ENCODE data around the gene CADPS. TPM values are rescaled to one million over a fixed set of nuclear protein-coding genes. Genes with fewer than 3 reads are reported as not detected.
A peak's percentile ranks its signal among the peaks of the same experiment; 100 is the strongest.

CADPS gene
- polyA plus RNA-seq, 1 of the 3 experiments (the other 2 are of a cell fraction), result 5.8 TPM

GRCh38 chr3:62567097-62568021, 307.9 kb downstream of the CADPS start (continued):
- TF ChIP-seq CTCF (IDR thresholded peaks at IDR 0.05), result no peak
- peak; percentile 62 for TF ChIP-seq NFIC (IDR thresholded peaks at IDR 0.05; ENCODE audit: borderline replicate concordance)
- TF ChIP-seq JUND (IDR thresholded peaks at IDR 0.05), result peak; percentile 27; the same call in 1 of the 2 replicates
- no peak for TF ChIP-seq FOXM1 (IDR thresholded peaks at IDR 0.05; ENCODE audit: low read depth)
- TF ChIP-seq FOSL2 (IDR thresholded peaks at IDR 0.05; ENCODE audit: borderline replicate concordance, low read depth), result peak; percentile 62
- TF ChIP-seq SIN3A (IDR thresholded peaks at IDR 0.05; ENCODE audit: borderline replicate concordance, low read depth, low read length), result no peak
- no peak for TF ChIP-seq SMC3 (IDR thresholded peaks at IDR 0.05; ENCODE audit: low read depth, low read length)
- TF ChIP-seq RXRA (IDR thresholded peaks at IDR 0.05; ENCODE audit: borderline replicate concordance, low read depth), result no peak
- no peak for TF ChIP-seq ZBTB33 (IDR thresholded peaks at IDR 0.05; ENCODE audit: borderline replicate concordance, low read depth)
- TF ChIP-seq REST (IDR thresholded peaks at IDR 0.05; ENCODE audit: low read depth, low read length), result no peak

- 90% methylated on average over 6 of the region's 6 CpGs for WGBS (ENCODE audit: low lambda C conversion rate)
- Histone ChIP-seq H3K9me2 (no peaks in the 10 kb centered on the region), H3K4me1 (ENCODE audit: control insufficient read depth in 1 of 2, insufficient read depth in 2 of 2, low read depth in 1 of 2, low read length in 1 of 2) (peaks cover 5 to 15% of the 10 kb centered on the region in 2 experiments), H3F3A (replicated peaks; ENCODE audit: insufficient read depth) (peaks cover 14% of the 10 kb centered on the region), H3K36me3 (replicated peaks in 1 of 2; ENCODE audit: control insufficient read depth in 1 of 2, insufficient read depth in 2 of 2, low read length in 1 of 2) (no peaks in the 10 kb centered on the region), H4K20me1 (ENCODE audit: insufficient read depth) (no peaks in the 10 kb centered on the region), H3K27me3 (ENCODE audit: insufficient read depth) (no peaks in the 10 kb centered on the region), H3K79me2 (ENCODE audit: insufficient read depth) (no peaks in the 10 kb centered on the region), H3K4me2 (no peak overlapping the region), H3K9me3 (no peaks in the 10 kb centered on the region), H3K9ac (no peak overlapping the region), H3K4me3 (ENCODE audit: low read depth in 2 of 2, low read length in 1 of 2) (no peak overlapping the region), H2AFZ (ENCODE audit: low read depth) (no peak overlapping the region), H3K27ac (ENCODE audit: low read depth in 2 of 2, low read length in 1 of 2) (no peak overlapping the region)
- DNase-seq, result no peak
- POLR2A ChIA-PET, result no interaction called here
- CTCF ChIA-PET, result interaction anchor here (0.6 kb wide), 1 partner anchor 8 kb away, joined by 3 read pairs; no protein-coding TSS in a partner anchor
- TF ChIP-seq TCF12 (IDR thresholded peaks at IDR 0.05) (no peak), CTCF (IDR thresholded peaks at IDR 0.05) (no peak), TEAD4 (IDR thresholded peaks at IDR 0.05; ENCODE audit: borderline replicate concordance, insufficient read depth) (no peak), RAD21 (IDR thresholded peaks at IDR 0.05; ENCODE audit: low read length) (no peak), TAF1 (IDR thresholded peaks at IDR 0.05; ENCODE audit: borderline replicate concordance, low read depth, low read length) (no peak), RFX5 (IDR thresholded peaks at IDR 0.05; ENCODE audit: low read length) (no peak), REST (IDR thresholded peaks at IDR 0.05; ENCODE audit: low read depth, low read length) (no peak)
These were observed 309.1 kb downstream of the CADPS start for GRCh38 chr3:62566022-62566557.

Measured in SK-N-SH (cell line).